IMR-90 (cell line): ENCODE measurements around the gene RNF213. TPM values are rescaled to one million over a fixed set of nuclear protein-coding genes. Genes with fewer than 3 reads are reported as not detected.

Source experiments
- ATAC-seq: fragments of 200-7000 bp; cut with Tn5 transposase; 2 replicates; pipeline ENCODE4 v1.9.1; 2020; ENCODE audit warnings: low read depth, mild to moderate bottlenecking, moderate library complexity
- BruUV-seq: library from RNA; stranded (reverse); fragments of 400-500 nt; replicated peaks from 2 replicates; lab custom pipeline; 2021; lab: Mats Ljungman, UMichigan
- CTCF ChIA-PET: fragments of 300-600 bp; formaldehyde crosslinking; extraction: SDS; loops from one replicate; lab custom pipeline; 2021; ENCODE audit warnings: antibody characterized with exemption; lab: Yijun Ruan, JAX
- POLR2A ChIA-PET: fragments of 300-600 bp; sonication (Branson Sonifier 250); formaldehyde crosslinking; loops from one replicate; lab custom pipeline; 2022; ENCODE audit warnings: antibody characterized with exemption; ENCODE audit not compliant: unreplicated experiment; lab: Charles Lee
- DNase-seq: peaks from one replicate; pipeline ENCODE4 v3.0.0; 2013
- H2AFZ ChIP-seq: replicated peaks from 2 replicates; pipeline ENCODE3; 2013; ENCODE audit warnings: low read length, mild to moderate bottlenecking; ENCODE audit not compliant: poor library complexity
- H2AK5ac ChIP-seq: 2 replicates; pipeline ENCODE4 v1.6.1; 2013; ENCODE audit warnings: low read depth, low read length, inconsistent platforms
- H2AK9ac ChIP-seq: replicated peaks from 2 replicates; pipeline ENCODE3; 2013; ENCODE audit warnings: mild to moderate bottlenecking, low read depth, low read length, moderate library complexity; ENCODE audit not compliant: poor library complexity
- H2BK120ac ChIP-seq: 2 replicates; pipeline ENCODE4 v1.6.1; 2013; ENCODE audit warnings: low read depth, low read length, inconsistent platforms
- H2BK15ac ChIP-seq: 3 replicates; pipeline ENCODE4 v1.6.1; 2013; ENCODE audit warnings: low read depth, low read length, inconsistent platforms
- H2BK20ac ChIP-seq: 2 replicates; pipeline ENCODE4 v1.6.1; 2013; ENCODE audit warnings: low read depth, mild to moderate bottlenecking, inconsistent platforms, low read length, moderate library complexity
- H2BK5ac ChIP-seq: 2 replicates; pipeline ENCODE4 v1.6.1; 2013; ENCODE audit warnings: mild to moderate bottlenecking, low read depth, low read length, inconsistent platforms; ENCODE audit not compliant: poor library complexity, severe bottlenecking
- H3K14ac ChIP-seq: replicated peaks from 2 replicates; pipeline ENCODE4 v1.6.1; 2013; ENCODE audit warnings: low read depth, low read length, inconsistent platforms
- H3K18ac ChIP-seq: 2 replicates; pipeline ENCODE4 v1.6.1; 2013; ENCODE audit warnings: low read depth, low read length, control low read depth
- H3K23ac ChIP-seq: 2 replicates; pipeline ENCODE4 v1.6.1; 2013; ENCODE audit warnings: low read depth, low read length, inconsistent platforms
- H3K27ac ChIP-seq: 2 replicates; pipeline ENCODE4 v1.5.1; 2013; ENCODE audit warnings: mild to moderate bottlenecking, control low read depth, low read length; ENCODE audit not compliant: insufficient read depth
- H3K27me3 ChIP-seq: 2 replicates; pipeline ENCODE4 v1.6.1; 2013; ENCODE audit warnings: low read length; ENCODE audit not compliant: control insufficient read depth, insufficient read depth
- H3K36me3 ChIP-seq: 2 replicates; pipeline ENCODE4 v1.6.1; 2013; ENCODE audit warnings: low read length, mixed read lengths; ENCODE audit not compliant: control insufficient read depth, insufficient read depth
- H3K4ac ChIP-seq: 2 replicates; pipeline ENCODE4 v1.6.1; 2013; ENCODE audit warnings: low read depth, low read length, inconsistent platforms
- H3K4me1 ChIP-seq: 2 replicates; pipeline ENCODE4 v1.6.1; 2013; ENCODE audit warnings: low read length, mixed read lengths; ENCODE audit not compliant: control insufficient read depth, insufficient read depth
- H3K4me2 ChIP-seq: 2 replicates; pipeline ENCODE4 v1.6.1; 2013; ENCODE audit warnings: low read depth, mild to moderate bottlenecking, control low read depth, low read length, moderate library complexity
- H3K4me3 ChIP-seq: 2 replicates; pipeline ENCODE4 v1.5.1; 2013; ENCODE audit warnings: low read depth, mild to moderate bottlenecking, control low read depth, low read length, moderate library complexity; ENCODE audit not compliant: insufficient read depth
- H3K56ac ChIP-seq: 2 replicates; pipeline ENCODE4 v1.6.1; 2013; ENCODE audit warnings: low read length, inconsistent platforms; ENCODE audit not compliant: insufficient read depth; ENCODE audit errors: extremely low read depth
- H3K79me1 ChIP-seq, 2 experiments: 2 replicates each; pipeline ENCODE4 v1.6.1; 2013; ENCODE audit warnings: low read length in 2 of 2, inconsistent platforms in 1 of 2, low read depth in 1 of 2
- H3K9ac ChIP-seq: 2 replicates; pipeline ENCODE4 v1.6.1; 2013; ENCODE audit warnings: low read depth, low read length, control low read depth
- H3K9me1 ChIP-seq: 2 replicates; pipeline ENCODE4 v1.6.1; 2013; ENCODE audit warnings: low read length, inconsistent platforms; ENCODE audit not compliant: insufficient read depth
- H3K9me3 ChIP-seq: 2 replicates; pipeline ENCODE4 v1.6.1; 2013; ENCODE audit warnings: low read length; ENCODE audit not compliant: control insufficient read depth, insufficient read depth
- H4K20me1 ChIP-seq: 2 replicates; pipeline ENCODE4 v1.6.1; 2013; ENCODE audit warnings: low read length, inconsistent platforms; ENCODE audit not compliant: insufficient read depth
- H4K5ac ChIP-seq: 2 replicates; pipeline ENCODE4 v1.6.1; 2013; ENCODE audit warnings: mild to moderate bottlenecking, low read depth, low read length, control low read depth
- H4K8ac ChIP-seq, 2 experiments: 2 replicates each; pipeline ENCODE4 v1.6.1; 2013; ENCODE audit warnings: low read depth in 2 of 2, low read length in 2 of 2, control low read depth in 1 of 2, inconsistent platforms in 1 of 2
- H4K91ac ChIP-seq: 2 replicates; pipeline ENCODE4 v1.6.1; 2013; ENCODE audit warnings: low read depth, low read length, inconsistent platforms; ENCODE audit not compliant: insufficient read depth
- CTCF ChIP-seq: conservative IDR thresholded peaks from 2 replicates; pipeline ENCODE4 v1.5.1; 2012; ENCODE audit warnings: mild to moderate bottlenecking, low read depth, low read length, improper control_type of control experiment
- FOS ChIP-seq: fragments of 150-350 bp; IDR thresholded peaks from 2 replicates; pipeline ENCODE4 v1.6.1; 2016; ENCODE audit warnings: low read depth, low read length
- MXI1 ChIP-seq: IDR thresholded peaks from 2 replicates; pipeline ENCODE4 v1.6.1; 2012; ENCODE audit warnings: low read depth, mild to moderate bottlenecking, low read length, moderate library complexity, borderline replicate concordance
- NFE2L2 ChIP-seq: fragments of 150-350 bp; IDR thresholded peaks from 2 replicates; pipeline ENCODE4 v1.6.1; 2016; ENCODE audit warnings: low read depth, mild to moderate bottlenecking, low read length
- POLR2A ChIP-seq: IDR thresholded peaks from 2 replicates; pipeline ENCODE4 v1.6.1; 2012; ENCODE audit warnings: mild to moderate bottlenecking, low read depth, low read length
- RFX5 ChIP-seq: IDR thresholded peaks from 2 replicates; pipeline ENCODE4 v1.8.0; 2012; ENCODE audit warnings: low read depth, mild to moderate bottlenecking, low read length, moderate library complexity
- SMC3 ChIP-seq: fragments of 150-350 bp; IDR thresholded peaks from 2 replicates; pipeline ENCODE4 v1.6.1; 2016; ENCODE audit warnings: low read depth, mild to moderate bottlenecking, antibody characterized with exemption, low read length, moderate library complexity
- USF2 ChIP-seq: fragments of 150-350 bp; IDR thresholded peaks from 2 replicates; pipeline ENCODE4 v1.6.1; 2017; ENCODE audit warnings: mild to moderate bottlenecking, antibody characterized with exemption, low read length, low read depth
- WGBS, 2 experiments: methylation state at CpG; one replicate each; pipeline versions ENCODE4 v1.1.5 to v1.1.7; 2013; ENCODE audit warnings: missing lambda C conversion rate in 2 of 2; ENCODE audit not compliant: insufficient read length in 1 of 2; ENCODE audit errors: extremely low coverage in 2 of 2; 5-methylcytosine and 5-hydroxymethylcytosine counted together
- dilution Hi-C: fragments of 300-500 bp; cut with HindIII; formaldehyde crosslinking; loops from one replicate; pipeline ENCODE4 v1.14.3; 2018; ENCODE audit warnings: low sequenced_read_pairs; ENCODE audit not compliant: unreplicated experiment
- in situ Hi-C: fragments of 300-500 bp; cut with MboI; formaldehyde crosslinking; loops from 3 replicates; pipeline ENCODE4 v1.14.3; 2019; ENCODE audit warnings: low sequenced_read_pairs, inconsistent platforms, mixed read lengths
- intact Hi-C: fragments of 100-400 bp; cut with micrococcal nuclease; formaldehyde crosslinking; loops from 2 replicates; pipeline ENCODE4 v1.10.0; 2022
- polyA plus RNA-seq, 3 experiments: library from polyadenylated mRNA; depleted of rRNA; stranded (reverse); fragments of >200 nt; gene quantifications; 2 replicates each; pipeline ENCODE4 v1.2.3, GENCODE V29; 2012; ENCODE audit warnings: low replicate concordance in 1 of 3
- total RNA-seq: library from RNA; depleted of rRNA; stranded (reverse); fragments of >200 nt; gene quantifications from 2 replicates; pipeline ENCODE4 v1.2.3, GENCODE V29; 2012

The RNF213 gene
- total and polyA plus RNA-seq, 2 of the 4 experiments (the other 2 are of a cell fraction): 23.4 to 36.0 TPM

GRCh38 chr17:80423536-80424225 lies 163.0 kb downstream of the RNF213 start:
- DNase-seq: no peak

More at GRCh38 chr17:80423536-80424225, 163.0 kb downstream of the RNF213 start:
- Histone ChIP-seq H3K56ac (no peak overlapping the region), H3K9ac (no peak overlapping the region), H3K4me2 (no peak overlapping the region), H3K9me1 (peaks cover 5% of the 10 kb centered on the region), H3K27ac (no peak overlapping the region), H2BK5ac (no peak overlapping the region), H3K4me3 (no peak overlapping the region), H2AK9ac (no peak overlapping the region), H3K23ac (no peak overlapping the region), H2AK5ac (no peak overlapping the region), H3K4ac (no peak overlapping the region), H3K36me3 (peaks cover 8% of the 10 kb centered on the region), H3K4me1 (no peaks in the 10 kb centered on the region), H3K14ac (no peak overlapping the region), H4K20me1 (peaks cover 15% of the 10 kb centered on the region), H3K18ac (no peak overlapping the region), H4K8ac (no peak overlapping the region), H3K9me3 (no peaks in the 10 kb centered on the region), H4K91ac (no peak overlapping the region), H3K27me3 (no peaks in the 10 kb centered on the region), H2BK15ac (no peak overlapping the region), H4K5ac (no peak overlapping the region), H2BK20ac (no peak overlapping the region), H2BK120ac (no peak overlapping the region), H3K79me1 (peaks cover 15 to 20% of the 10 kb centered on the region in 2 experiments), H2AFZ (peak overlapping the region; percentile 43)
- POLR2A ChIA-PET: no interaction called here
- ATAC-seq: no peak
- CTCF ChIA-PET: no interaction called here
- 90% methylated on average over 4 of the region's 13 CpGs; no CpG with 5 or more reads in 1 of the 2 experiments for WGBS, 2 experiments
- no TSS peak for BruUV-seq
- in situ Hi-C loops: loop anchor here (10.0 kb wide), 1 partner anchor 451 kb away; no protein-coding TSS in a partner anchor
- dilution Hi-C loops: no loop called here
- no peak for TF ChIP-seq USF2
- no peak for TF ChIP-seq SMC3
- TF ChIP-seq NFE2L2: no peak
- no peak for TF ChIP-seq RFX5
- no peak for TF ChIP-seq MXI1
- TF ChIP-seq CTCF: no peak
- no peak for TF ChIP-seq FOS
- no peak for TF ChIP-seq POLR2A
- intact Hi-C loops: no loop called here
